Measurements from ENCODE around the gene TPP2.
A peak's percentile ranks its signal among the peaks of the same experiment; 100 is the strongest.

TPP2 gene

GRCh38 chr13:102596147-102597028, at the start of gene TPP2:
Gene TPP2, plus strand, starts transcription at chr13:102596986. Its CDS starts 53 bp downstream, at chr13:102597039.
- Histone ChIP-seq H3K4me3 (peak within 1 kb of the TSS; percentile 65 to 100 (median 88)), H3K27ac (peak within 1 kb of the TSS; percentile 85 to 100 (median 97))

- H3K4me3 ChIP-seq: no peak overlapping the region
- no peak overlapping the region for H3K27ac ChIP-seq
These were observed 48.0 kb upstream of the TPP2 start for GRCh38 chr13:102548811-102549210.

GRCh38 chr13:102550507-102550906, 46.3 kb upstream of the TPP2 start:
- no peak overlapping the region for H3K4me3 ChIP-seq
- no peak overlapping the region for H3K27ac ChIP-seq

GRCh38 chr13:102555914-102556553, 40.8 kb upstream of the TPP2 start:
- H3K4me3 ChIP-seq: no peak overlapping the region
- no peak overlapping the region for H3K27ac ChIP-seq

GRCh38 chr13:102556806-102557205, 40.0 kb upstream of the TPP2 start:
- Histone ChIP-seq H3K27ac (no peak overlapping the region), H3K4me3 (no peak overlapping the region)

- Histone ChIP-seq H3K4me3 (no peak overlapping the region), H3K27ac (no peak overlapping the region)
These were observed 38.8 kb upstream of the TPP2 start for GRCh38 chr13:102558029-102558428.

- H3K4me3 ChIP-seq: no peak overlapping the region
- no peak overlapping the region for H3K27ac ChIP-seq
These were observed 34.9 kb upstream of the TPP2 start for GRCh38 chr13:102561933-102562332.

GRCh38 chr13:102563267-102563666, 33.5 kb upstream of the TPP2 start:
- no peak overlapping the region for H3K4me3 ChIP-seq

GRCh38 chr13:102564564-102564963, 32.2 kb upstream of the TPP2 start:
- H3K4me3 ChIP-seq: no peak overlapping the region
- no peak overlapping the region for H3K27ac ChIP-seq

More at GRCh38 chr13:102563267-102563666, 33.5 kb upstream of the TPP2 start:
- H3K27ac ChIP-seq: no peak overlapping the region

- no peak overlapping the region for H3K27ac ChIP-seq
These were observed 30.3 kb upstream of the TPP2 start for GRCh38 chr13:102566513-102566912.

GRCh38 chr13:102567857-102568256, 28.9 kb upstream of the TPP2 start:
- H3K4me3 ChIP-seq: no peak overlapping the region
- H3K27ac ChIP-seq: no peak overlapping the region

More at GRCh38 chr13:102566513-102566912, 30.3 kb upstream of the TPP2 start:
- no peak overlapping the region for H3K4me3 ChIP-seq

- no peak overlapping the region for H3K27ac ChIP-seq
- H3K4me3 ChIP-seq: no peak overlapping the region
These were observed 27.3 kb upstream of the TPP2 start for GRCh38 chr13:102569488-102569887.

GRCh38 chr13:102571075-102571474, 25.7 kb upstream of the TPP2 start:
- no peak overlapping the region for H3K4me3 ChIP-seq
- no peak overlapping the region for H3K27ac ChIP-seq

- H3K4me3 ChIP-seq: no peak overlapping the region
These were observed 24.5 kb upstream of the TPP2 start for GRCh38 chr13:102572323-102572722.

GRCh38 chr13:102580552-102581169, 16.1 kb upstream of the TPP2 start:
- Histone ChIP-seq H3K27ac (no peak overlapping the region), H3K4me3 (no peak overlapping the region)

More at GRCh38 chr13:102572323-102572722, 24.5 kb upstream of the TPP2 start:
- no peak overlapping the region for H3K27ac ChIP-seq

- H3K4me3 ChIP-seq: no peak overlapping the region
- H3K27ac ChIP-seq: no peak overlapping the region
These were observed 14.5 kb upstream of the TPP2 start for GRCh38 chr13:102582256-102582655.

- no peak overlapping the region for H3K4me3 ChIP-seq
- no peak overlapping the region for H3K27ac ChIP-seq
These were observed 12.4 kb upstream of the TPP2 start for GRCh38 chr13:102584434-102584833.

GRCh38 chr13:102586615-102587014, 10.2 kb upstream of the TPP2 start:
- Histone ChIP-seq H3K27ac (no peak overlapping the region), H3K4me3 (no peak overlapping the region)

GRCh38 chr13:102587916-102588315, 8.9 kb upstream of the TPP2 start:
- H3K4me3 ChIP-seq: no peak overlapping the region
- H3K27ac ChIP-seq: no peak overlapping the region

- Histone ChIP-seq H3K27ac (no peak overlapping the region), H3K4me3 (no peak overlapping the region)
These were observed 7.4 kb upstream of the TPP2 start for GRCh38 chr13:102589301-102589822.
